BLaER1 (cell line): ENCODE data around the gene RDH8.
"Not testable (repeated sequence)": the region's sequence is repeated elsewhere in the genome, so short reads cannot be mapped to it uniquely, and the experiment has no call there.

Source experiments
- H3K27ac ChIP-seq: shearing (Covaris generic); formaldehyde crosslinking; 2 replicates; pipeline ENCODE4 v1.8.1; 2022
- H3K27me3 ChIP-seq: shearing (Covaris generic); formaldehyde crosslinking; 2 replicates; pipeline ENCODE4 v1.8.1; 2022
- H3K36me3 ChIP-seq: shearing (Covaris generic); formaldehyde crosslinking; 2 replicates; pipeline ENCODE4 v1.8.1; 2022
- H3K4me1 ChIP-seq: shearing (Covaris generic); formaldehyde crosslinking; 2 replicates; pipeline ENCODE4 v1.8.1; 2022
- H3K4me2 ChIP-seq: shearing (Covaris generic); formaldehyde crosslinking; 2 replicates; pipeline ENCODE4 v1.8.1; 2022
- H3K4me3 ChIP-seq: shearing (Covaris generic); formaldehyde crosslinking; 2 replicates; pipeline ENCODE4 v1.8.1; 2022
- H3K9ac ChIP-seq: shearing (Covaris generic); formaldehyde crosslinking; 2 replicates; pipeline ENCODE4 v1.8.1; 2022
- H3K9me3 ChIP-seq: shearing (Covaris generic); formaldehyde crosslinking; 2 replicates; pipeline ENCODE4 v1.8.1; 2022
- H4K20me1 ChIP-seq: shearing (Covaris generic); formaldehyde crosslinking; 2 replicates; pipeline ENCODE4 v1.8.1; 2022
- Cebpa-rat ChIP-seq: shearing (Covaris generic); IDR thresholded peaks from 2 replicates; pipeline ENCODE4 v1.8.1; 2022

Gene RDH8

GRCh38 chr19:10010939-10011338, 2.3 kb upstream of the RDH8 start:
- H4K20me1 ChIP-seq, result peaks cover 7% of the 10 kb centered on the region; the same call in 1 of the 2 replicates
- no peak overlapping the region for H3K4me2 ChIP-seq
- H3K4me3 ChIP-seq, result no peak overlapping the region
- H3K9ac ChIP-seq, result no peak overlapping the region
- H3K36me3 ChIP-seq, result no peaks in the 10 kb centered on the region
- no peak overlapping the region for H3K27ac ChIP-seq
- TF ChIP-seq Cebpa-rat, result no peak
- no peaks in the 10 kb centered on the region for H3K9me3 ChIP-seq
- peaks cover 45% of the 10 kb centered on the region for H3K4me1 ChIP-seq
- H3K27me3 ChIP-seq, result peaks cover 26% of the 10 kb centered on the region

DNA sequence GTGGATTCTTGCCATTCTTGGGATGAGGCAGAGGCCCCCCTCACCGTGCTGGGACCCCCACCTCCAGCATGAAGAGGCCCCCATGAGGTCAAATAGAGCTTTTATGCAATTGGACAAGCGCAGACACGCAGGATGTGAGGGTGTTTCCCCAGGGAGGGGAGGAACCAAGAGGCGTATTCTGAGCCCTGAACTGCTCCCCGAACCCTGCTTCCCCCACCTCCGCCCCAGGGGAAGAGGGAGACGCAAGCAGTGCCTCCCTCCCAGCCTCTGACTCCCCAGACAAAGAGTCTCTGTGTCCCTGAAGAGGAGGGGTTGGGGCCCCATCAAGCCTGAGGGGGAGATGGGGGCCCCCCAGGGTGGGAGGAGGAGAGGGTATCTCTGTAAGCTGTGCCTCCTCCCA, 1.3 kb upstream of the RDH8 start:
- Histone ChIP-seq H3K36me3 (no peaks in the 10 kb centered on the region), H3K27me3 (peaks cover 26% of the 10 kb centered on the region), H3K4me2 (no peak overlapping the region), H3K9me3 (no peaks in the 10 kb centered on the region), H3K27ac (no peak overlapping the region), H3K9ac (no peak overlapping the region), H3K4me3 (no peak overlapping the region), H3K4me1 (peaks cover 34% of the 10 kb centered on the region), H4K20me1 (peaks cover 7% of the 10 kb centered on the region; the same call in 1 of the 2 replicates)
- no peak for TF ChIP-seq Cebpa-rat

DNA sequence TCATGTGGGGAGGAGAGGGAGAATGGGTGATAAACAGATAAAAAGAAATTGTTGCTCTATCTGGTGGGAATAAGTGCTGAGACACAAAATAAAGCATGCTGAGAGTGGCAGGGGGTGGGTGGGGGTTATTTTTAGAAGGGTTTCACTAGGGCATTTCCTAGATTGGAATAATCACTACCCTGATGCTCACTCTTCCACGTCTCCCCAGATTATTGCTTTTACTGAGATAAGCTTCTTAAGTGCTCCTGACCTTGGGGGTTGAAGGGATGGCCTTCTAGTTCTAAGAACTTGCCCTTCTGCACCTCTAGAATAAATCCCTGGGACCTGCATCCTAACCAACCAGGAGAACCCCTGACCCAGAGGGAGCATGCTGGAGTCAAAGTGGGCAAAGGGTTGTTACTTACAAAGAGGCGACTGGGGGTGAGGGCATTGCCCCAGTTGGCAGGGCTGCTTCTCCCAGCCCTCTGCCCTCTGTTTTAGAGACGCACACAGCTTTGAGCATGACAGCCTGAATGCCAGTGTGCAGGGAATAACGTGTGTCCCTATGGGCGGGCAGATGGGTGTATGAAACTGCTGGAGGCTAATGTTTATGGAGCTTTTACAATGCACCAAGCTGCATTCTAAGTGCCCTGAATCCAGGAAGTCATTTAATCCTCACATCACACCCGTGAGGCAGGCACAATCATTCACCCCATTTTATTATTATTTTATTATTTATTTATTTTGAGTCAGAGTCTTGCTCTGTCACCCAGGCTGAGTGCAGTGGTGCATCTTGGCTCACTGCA, 743 bp downstream of the RDH8 start:
- Histone ChIP-seq H3K4me2 (no peak overlapping the region; the same call in 1 of the 2 replicates), H3K9me3 (no peaks in the 10 kb centered on the region), H3K4me1 (peaks cover 14% of the 10 kb centered on the region), H3K27ac (no peak overlapping the region), H3K9ac (no peak overlapping the region), H3K27me3 (peaks cover 26% of the 10 kb centered on the region), H4K20me1 (peaks cover 7% of the 10 kb centered on the region; the same call in 1 of the 2 replicates), H3K4me3 (no peak overlapping the region), H3K36me3 (no peaks in the 10 kb centered on the region)
- no peak for TF ChIP-seq Cebpa-rat

DNA sequence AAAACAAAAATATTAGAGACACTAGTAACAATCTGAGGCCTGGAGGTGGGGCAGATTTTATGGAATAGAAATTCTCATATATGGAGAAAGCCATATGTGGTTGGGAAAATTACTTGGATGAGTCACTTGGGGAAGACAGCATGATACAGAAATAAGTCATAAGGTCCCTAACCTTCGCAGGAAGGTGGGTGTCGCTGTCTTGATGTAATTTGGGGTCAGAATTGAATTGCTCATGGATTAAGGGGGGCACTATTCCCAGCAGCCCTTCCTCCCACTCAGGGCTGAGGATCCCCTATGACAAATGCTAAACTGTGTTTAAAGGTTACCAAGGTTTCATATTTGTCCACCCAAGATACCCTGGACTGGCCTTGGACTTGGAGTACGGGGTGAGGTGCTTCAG, 5.0 kb downstream of the RDH8 start:
- Histone ChIP-seq H3K27ac (no peak overlapping the region), H4K20me1 (no peaks in the 10 kb centered on the region), H3K27me3 (no peaks in the 10 kb centered on the region), H3K9ac (no peak overlapping the region), H3K36me3 (no peaks in the 10 kb centered on the region), H3K9me3 (no peaks in the 10 kb centered on the region), H3K4me2 (no peak overlapping the region), H3K4me3 (no peak overlapping the region), H3K4me1 (peaks cover 5% of the 10 kb centered on the region; the same call in 1 of the 2 replicates)
- TF ChIP-seq Cebpa-rat, result no peak

GRCh38 chr19:10018786-10019185, 5.5 kb downstream of the RDH8 start:
- H3K9ac ChIP-seq, result no peak overlapping the region
- H3K4me2 ChIP-seq, result no peak overlapping the region
- H3K27me3 ChIP-seq, result no peaks in the 10 kb centered on the region
- H3K4me3 ChIP-seq, result no peak overlapping the region
- no peak for TF ChIP-seq Cebpa-rat
- H4K20me1 ChIP-seq, result no peaks in the 10 kb centered on the region
- H3K36me3 ChIP-seq, result no peaks in the 10 kb centered on the region
- no peaks in the 10 kb centered on the region for H3K9me3 ChIP-seq
- no peak overlapping the region for H3K27ac ChIP-seq
- peaks cover 2% of the 10 kb centered on the region; the same call in 1 of the 2 replicates for H3K4me1 ChIP-seq

GRCh38 chr19:10019246-10019645, 6.0 kb downstream of the RDH8 start:
- Histone ChIP-seq H3K4me2 (no peak overlapping the region), H3K4me3 (no peak overlapping the region), H3K9me3 (no peaks in the 10 kb centered on the region), H3K36me3 (no peaks in the 10 kb centered on the region), H3K27me3 (no peaks in the 10 kb centered on the region), H4K20me1 (no peaks in the 10 kb centered on the region), H3K4me1 (no peaks in the 10 kb centered on the region; the same call in 1 of the 2 replicates), H3K27ac (no peak overlapping the region), H3K9ac (no peak overlapping the region)
- no peak for TF ChIP-seq Cebpa-rat

GRCh38 chr19:10020851-10021250, 7.6 kb downstream of the RDH8 start:
- H3K27ac ChIP-seq, result no peak overlapping the region
- H3K4me3 ChIP-seq, result no peak overlapping the region
- no peaks in the 10 kb centered on the region for H3K36me3 ChIP-seq
- no peaks in the 10 kb centered on the region for H3K9me3 ChIP-seq
- TF ChIP-seq Cebpa-rat, result no peak
- no peak overlapping the region for H3K9ac ChIP-seq
- H3K27me3 ChIP-seq, result no peaks in the 10 kb centered on the region
- no peaks in the 10 kb centered on the region for H4K20me1 ChIP-seq
- H3K4me2 ChIP-seq, result no peak overlapping the region
- no peaks in the 10 kb centered on the region; the same call in 1 of the 2 replicates for H3K4me1 ChIP-seq

GRCh38 chr19:10021446-10021845, 8.2 kb downstream of the RDH8 start:
- Histone ChIP-seq H4K20me1 (no peaks in the 10 kb centered on the region), H3K27me3 (no peaks in the 10 kb centered on the region), H3K9me3 (no peaks in the 10 kb centered on the region), H3K9ac (no peak overlapping the region), H3K4me2 (no peak overlapping the region), H3K27ac (no peak overlapping the region), H3K4me1 (no peaks in the 10 kb centered on the region; the same call in 1 of the 2 replicates), H3K36me3 (no peaks in the 10 kb centered on the region), H3K4me3 (no peak overlapping the region)
- no peak for TF ChIP-seq Cebpa-rat

- H4K20me1 ChIP-seq, result no peaks in the 10 kb centered on the region
- TF ChIP-seq Cebpa-rat, result no peak
- no peaks in the 10 kb centered on the region for H3K36me3 ChIP-seq
- no peak overlapping the region for H3K4me3 ChIP-seq
- H3K27ac ChIP-seq, result no peak overlapping the region
- peaks cover 1% of the 10 kb centered on the region for H3K4me1 ChIP-seq
- no peaks in the 10 kb centered on the region for H3K27me3 ChIP-seq
- no peaks in the 10 kb centered on the region for H3K9me3 ChIP-seq
- no peak overlapping the region for H3K9ac ChIP-seq
- H3K4me2 ChIP-seq, result no peak overlapping the region
Observed at GRCh38 chr19:10021863-10022262, 8.6 kb downstream of the RDH8 start.

GRCh38 chr19:10023096-10023495, 9.8 kb downstream of the RDH8 start:
- not testable (repeated sequence) for H3K4me3 ChIP-seq, H3K27ac ChIP-seq, H3K4me2 ChIP-seq, H3K36me3 ChIP-seq, H3K27me3 ChIP-seq, H3K9me3 ChIP-seq, H3K9ac ChIP-seq, H4K20me1 ChIP-seq
- peaks cover 12% of the 10 kb centered on the region for H3K4me1 ChIP-seq

DNA sequence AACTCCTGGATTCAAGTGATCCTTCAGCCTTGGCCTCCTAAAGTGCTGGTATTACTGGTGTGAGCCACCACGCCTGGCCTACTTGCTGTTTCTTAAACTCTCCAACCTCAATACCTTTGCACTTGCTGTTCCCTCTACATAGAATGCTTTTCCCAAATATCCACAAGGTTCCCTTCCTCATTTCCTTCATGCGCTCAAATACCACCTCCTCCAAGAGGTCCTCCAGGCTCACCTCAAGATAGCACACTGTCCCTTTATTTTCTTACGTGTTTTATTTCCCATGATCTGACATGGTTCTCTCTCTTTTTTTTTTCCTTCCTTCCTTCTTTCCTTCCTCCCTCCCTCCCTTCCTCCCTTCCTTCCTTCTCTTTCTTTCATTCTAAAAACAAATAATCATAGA, 13.5 kb downstream of the RDH8 start:
- H3K9me3 ChIP-seq, result no peaks in the 10 kb centered on the region
- H3K27ac ChIP-seq, result no peak overlapping the region
- no peak overlapping the region for H3K9ac ChIP-seq
- H3K36me3 ChIP-seq, result no peaks in the 10 kb centered on the region
- no peak overlapping the region for H3K4me3 ChIP-seq
- peaks cover 12% of the 10 kb centered on the region for H3K4me1 ChIP-seq
- peak overlapping the region; percentile 73; the same call in 1 of the 2 replicates for H3K4me2 ChIP-seq
- no peaks in the 10 kb centered on the region for H4K20me1 ChIP-seq
- H3K27me3 ChIP-seq, result no peaks in the 10 kb centered on the region
- no peak for TF ChIP-seq Cebpa-rat
